IPS-18c (cell line): Measurements from ENCODE around the gene PIR.

Experiments
- H3K4me3 ChIP-seq: 2 replicates; pipeline ENCODE4 v1.7.0; 2013; ENCODE audit warnings: low read depth, mild to moderate bottlenecking, low read length, moderate library complexity; ENCODE audit not compliant: insufficient read depth
- H3K9me3 ChIP-seq: one replicate; pipeline ENCODE4 v1.6.1; 2013; ENCODE audit warnings: mild to moderate bottlenecking, low read length, moderate library complexity; ENCODE audit not compliant: control insufficient read depth, insufficient read depth

The PIR gene

DNA sequence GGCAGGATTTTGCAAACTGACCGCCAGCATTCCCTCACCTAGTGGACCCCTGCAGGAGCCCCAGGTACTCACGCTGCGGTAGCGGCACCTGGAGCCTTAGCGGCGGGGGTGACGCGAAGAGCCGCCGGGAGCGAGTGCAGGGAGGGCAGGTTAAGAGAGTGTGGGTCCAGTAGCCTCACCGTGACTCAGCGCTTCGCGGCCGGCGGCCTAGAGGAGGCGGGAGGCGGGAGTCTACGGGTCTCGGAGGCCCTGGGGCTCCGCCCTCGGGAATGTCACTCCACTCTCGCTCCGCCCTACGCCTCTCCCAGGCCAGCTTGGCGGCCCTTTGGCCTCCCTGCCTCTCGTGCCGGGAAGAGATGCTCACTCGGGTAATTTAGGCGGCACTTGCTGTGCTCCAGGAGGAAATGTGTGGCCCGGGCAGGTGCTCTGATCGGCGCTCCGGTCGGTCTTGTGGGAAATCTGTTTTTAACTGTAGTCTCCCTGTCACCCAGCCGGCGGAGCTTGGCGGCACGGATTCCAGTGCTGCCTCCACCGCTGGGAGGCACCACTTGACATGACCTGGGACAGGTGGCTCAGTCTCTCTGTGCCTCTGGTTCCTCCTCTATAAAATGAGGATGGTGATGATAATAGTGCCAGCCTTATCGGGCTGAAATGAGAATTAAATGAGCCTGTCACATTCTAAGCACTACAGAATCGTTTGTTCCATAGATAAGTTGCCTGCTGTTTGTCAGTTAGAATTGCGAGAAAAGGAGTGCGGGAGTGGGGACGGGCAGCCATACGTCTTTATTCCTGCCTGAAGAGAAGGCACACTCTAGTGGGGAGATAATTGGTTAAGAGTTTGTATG is at the start of gene PIR:
PIR (minus strand) TSS at position 216 of the 845 bp plus-strand sequence. CDS start 2,076 bp downstream, outside the sequence.
- no peaks in the 10 kb centered on the region for H3K9me3 ChIP-seq
- H3K4me3 ChIP-seq = peak within 1 kb of the TSS; percentile 55

DNA sequence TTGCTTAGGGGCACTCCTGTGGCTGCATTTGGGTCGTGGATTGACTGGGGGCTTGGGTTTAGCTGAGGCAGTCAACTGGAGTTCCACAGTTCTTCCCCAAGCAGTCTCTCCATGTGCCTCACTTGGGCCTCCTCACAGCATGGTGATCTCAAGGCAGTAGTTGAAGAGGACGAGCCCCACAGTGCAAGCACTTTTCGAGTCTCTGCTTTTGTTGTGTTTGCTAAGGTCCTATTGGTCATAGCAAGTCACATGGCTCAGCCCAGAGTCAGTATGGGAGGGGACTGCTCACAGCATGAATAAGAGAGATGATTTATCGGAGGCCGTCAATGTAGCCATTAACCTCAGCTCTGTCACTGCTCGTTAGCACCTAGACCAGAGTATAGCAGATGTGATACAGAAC is 37.2 kb upstream of the PIR start:
- H3K9me3 ChIP-seq = no peaks in the 10 kb centered on the region
- H3K4me3 ChIP-seq = no peak overlapping the region

DNA sequence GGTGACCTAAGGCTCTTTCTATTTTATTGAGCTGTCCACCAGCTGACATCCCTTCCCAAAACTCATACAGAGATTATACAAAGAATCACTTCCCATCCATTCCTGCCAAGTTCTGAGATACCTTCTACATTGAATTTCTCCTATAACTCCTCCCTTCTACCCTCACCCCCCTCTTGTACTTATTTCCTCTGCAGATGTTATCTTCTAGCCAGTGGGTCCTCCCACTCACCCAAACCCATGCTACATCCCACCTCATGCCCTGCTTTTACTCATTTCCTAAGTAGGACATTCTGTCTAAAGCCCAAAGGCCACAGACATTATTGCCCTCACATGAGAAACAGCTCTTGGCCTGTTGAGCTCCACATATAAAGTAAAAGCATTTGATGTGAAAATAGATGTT is 36.0 kb upstream of the PIR start:
- no peak overlapping the region for H3K4me3 ChIP-seq
- H3K9me3 ChIP-seq = no peaks in the 10 kb centered on the region

DNA sequence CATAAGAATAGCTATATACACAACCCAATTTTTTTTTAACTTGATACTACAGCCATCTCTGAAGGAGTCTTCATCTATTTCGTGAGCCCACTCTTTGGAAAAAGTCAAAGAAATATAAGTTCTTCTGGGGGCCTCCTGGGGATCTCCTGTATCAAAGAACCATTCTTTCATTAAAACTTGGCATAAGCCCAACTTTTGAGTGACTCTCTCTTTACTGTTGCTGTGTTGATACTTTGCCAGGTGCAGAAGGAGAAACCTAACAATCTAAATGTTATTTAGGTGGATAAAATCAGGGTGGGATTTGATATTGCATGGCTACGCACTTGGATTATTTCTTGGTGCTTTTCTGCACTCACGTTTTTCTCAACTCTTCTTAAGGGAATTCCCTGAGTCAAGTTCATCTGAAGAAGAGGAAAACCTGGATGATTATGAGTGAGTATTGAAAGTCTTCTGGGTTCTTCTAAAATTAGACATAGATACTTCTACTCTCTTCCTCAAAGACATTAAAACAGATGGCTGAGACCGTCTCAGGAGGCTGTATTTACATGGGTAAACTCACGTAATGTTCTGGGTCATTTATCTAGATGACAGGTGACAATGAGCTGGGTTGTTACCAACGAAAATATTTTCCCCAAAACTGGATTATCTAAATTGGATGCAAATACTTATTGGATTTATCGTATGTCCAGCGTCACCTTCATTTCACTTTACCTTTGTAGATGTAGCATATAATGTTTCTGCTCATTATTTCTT is 32.7 kb upstream of the PIR start:
- H3K9me3 ChIP-seq = no peaks in the 10 kb centered on the region

DNA sequence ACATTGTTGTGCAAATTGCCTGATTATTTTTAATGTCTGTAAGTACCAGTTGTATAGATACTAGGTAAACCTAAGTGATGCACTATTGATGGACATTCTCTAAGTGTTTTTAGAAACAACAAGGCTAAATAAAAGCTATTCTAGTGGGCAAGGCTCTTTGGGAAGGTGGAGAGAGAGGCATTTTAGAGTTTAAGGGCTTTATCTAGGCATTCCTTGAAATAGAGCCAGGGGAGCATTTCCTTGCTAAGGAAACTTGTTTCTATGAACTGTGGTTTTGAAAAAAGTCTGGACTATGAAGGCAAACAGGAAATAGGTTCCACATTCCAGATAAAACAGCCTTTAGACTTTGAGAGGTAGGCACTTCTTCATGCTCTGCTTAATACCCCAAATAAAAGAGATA is 31.3 kb upstream of the PIR start:
- Histone ChIP-seq H3K9me3 (no peaks in the 10 kb centered on the region), H3K4me3 (no peak overlapping the region)

More for the DNA sequence above, 32.7 kb upstream of the PIR start:
- H3K4me3 ChIP-seq = no peak overlapping the region

DNA sequence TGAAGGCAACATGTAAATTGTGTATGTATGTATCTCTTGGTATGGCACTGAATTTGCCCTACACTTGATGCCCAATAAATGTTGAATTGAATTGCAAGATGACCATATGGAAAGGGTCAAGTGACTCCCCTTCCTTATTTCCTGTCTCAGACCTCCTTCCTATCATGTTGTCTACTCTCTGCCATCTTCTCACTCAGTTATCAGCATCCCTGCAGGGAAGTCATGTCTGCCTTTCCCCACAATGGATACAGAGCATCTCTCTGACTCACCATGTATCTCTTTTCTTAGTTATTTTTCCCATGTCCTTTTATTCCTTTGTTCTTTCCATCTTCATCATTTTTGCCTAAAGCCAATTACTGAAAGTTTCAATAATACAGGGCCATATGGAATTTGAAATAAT is 30.0 kb upstream of the PIR start:
- Histone ChIP-seq H3K4me3 (no peak overlapping the region), H3K9me3 (no peaks in the 10 kb centered on the region)

DNA sequence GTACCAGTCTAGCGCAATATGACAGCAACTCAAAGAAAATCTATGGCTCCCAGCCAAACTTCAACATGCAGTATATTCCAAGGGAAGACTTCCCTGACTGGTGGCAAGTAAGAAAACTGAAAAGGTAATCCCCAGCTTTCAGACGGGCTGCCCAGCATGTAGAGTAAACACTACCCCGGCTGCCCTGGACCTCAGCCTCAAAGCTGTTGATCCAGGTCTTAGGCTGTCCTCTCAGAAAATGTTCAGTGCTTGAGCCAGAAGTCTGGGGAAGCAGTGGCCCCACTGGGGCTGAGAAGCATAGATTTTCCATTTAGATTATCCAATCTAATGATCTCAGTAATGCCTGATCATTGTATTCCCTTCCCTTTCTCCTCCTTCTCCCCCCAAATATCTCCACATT is 29.3 kb upstream of the PIR start:
- Histone ChIP-seq H3K9me3 (no peaks in the 10 kb centered on the region), H3K4me3 (no peak overlapping the region)

DNA sequence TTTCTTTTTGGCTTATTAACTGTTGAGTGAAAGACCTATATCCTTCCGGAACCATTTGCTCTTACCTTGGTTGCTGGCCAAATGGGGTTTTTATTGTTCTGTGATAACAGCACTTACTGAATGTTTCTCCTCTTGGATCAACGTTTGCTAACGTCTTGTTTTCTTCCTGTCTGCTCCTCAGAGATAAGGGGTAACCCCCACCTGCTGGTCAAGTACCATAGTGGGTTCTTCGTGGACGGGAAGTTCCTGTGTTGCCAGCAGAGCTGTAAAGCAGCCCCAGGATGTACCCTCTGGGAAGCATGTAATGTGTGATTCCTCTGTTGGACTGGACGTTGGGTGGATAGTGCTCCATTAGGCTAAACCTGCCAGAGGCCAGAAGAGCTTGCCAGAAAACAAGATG is 22.8 kb upstream of the PIR start:
- Histone ChIP-seq H3K4me3 (no peak overlapping the region), H3K9me3 (no peaks in the 10 kb centered on the region)

DNA sequence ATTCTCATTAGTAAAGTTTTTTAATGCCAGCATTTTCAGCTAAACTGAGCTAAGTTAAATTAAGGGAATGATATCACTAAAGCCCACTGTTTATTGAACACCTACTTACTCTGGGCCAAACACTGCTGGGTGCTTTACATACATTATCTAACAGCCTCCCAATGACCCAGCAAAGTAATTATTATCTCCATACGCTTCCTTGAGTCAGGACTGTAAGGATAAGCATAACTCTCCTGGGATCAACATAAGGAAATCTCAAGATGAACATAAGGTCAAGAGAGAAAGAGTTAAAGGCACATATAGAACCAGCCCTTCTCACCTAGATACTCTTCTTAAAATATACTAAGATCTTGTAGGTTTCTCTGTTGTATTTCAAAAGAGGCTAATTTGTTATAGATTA is 21.1 kb upstream of the PIR start:
- no peak overlapping the region for H3K4me3 ChIP-seq
- no peaks in the 10 kb centered on the region for H3K9me3 ChIP-seq

DNA sequence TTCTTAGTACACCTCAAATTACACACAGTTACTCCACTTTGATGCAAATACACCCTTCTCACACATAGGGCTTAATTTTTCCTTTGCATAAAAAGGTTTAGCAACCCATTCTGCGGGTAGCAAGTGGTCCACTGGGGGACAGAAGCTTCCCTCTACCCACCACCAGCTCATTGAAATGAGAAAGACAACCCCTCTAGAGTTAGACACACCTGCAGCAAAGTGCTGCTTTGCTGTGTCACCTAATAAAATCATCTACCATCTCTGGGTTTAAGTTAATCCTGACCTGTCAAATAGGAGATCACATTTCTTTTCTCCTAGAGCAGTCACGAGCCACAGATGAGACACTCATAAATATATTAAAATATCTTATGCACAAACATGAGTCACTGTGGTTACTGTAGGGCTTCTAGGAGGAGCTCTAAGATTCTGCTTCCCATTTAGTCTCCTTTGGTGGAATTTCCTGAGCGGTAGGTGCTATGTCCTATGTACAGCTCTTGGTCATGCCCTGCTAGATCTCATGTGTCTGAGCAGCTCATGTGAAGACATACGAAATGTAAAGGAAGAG is 19.4 kb upstream of the PIR start:
- no peaks in the 10 kb centered on the region for H3K9me3 ChIP-seq
- H3K4me3 ChIP-seq = no peak overlapping the region

DNA sequence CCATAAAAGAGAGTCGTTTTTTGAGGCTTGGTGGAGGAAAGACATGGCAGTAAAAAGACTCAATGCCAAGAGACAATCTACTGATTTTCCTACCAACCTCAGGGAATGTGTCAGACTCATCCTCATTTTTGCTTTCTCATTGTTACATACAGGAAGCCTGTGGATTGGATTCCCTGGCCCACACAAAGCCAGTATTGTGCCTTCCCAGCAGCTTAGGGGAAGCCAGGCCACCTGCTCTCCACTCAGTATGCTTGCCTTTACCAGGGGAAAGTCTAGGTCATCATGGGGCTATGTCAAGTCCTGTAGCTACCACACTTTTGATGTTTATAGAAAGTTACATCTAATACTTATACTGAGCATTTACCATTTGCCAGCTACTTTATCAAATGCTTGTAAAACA is 18.4 kb upstream of the PIR start:
- no peak overlapping the region for H3K4me3 ChIP-seq
- H3K9me3 ChIP-seq = no peaks in the 10 kb centered on the region

DNA sequence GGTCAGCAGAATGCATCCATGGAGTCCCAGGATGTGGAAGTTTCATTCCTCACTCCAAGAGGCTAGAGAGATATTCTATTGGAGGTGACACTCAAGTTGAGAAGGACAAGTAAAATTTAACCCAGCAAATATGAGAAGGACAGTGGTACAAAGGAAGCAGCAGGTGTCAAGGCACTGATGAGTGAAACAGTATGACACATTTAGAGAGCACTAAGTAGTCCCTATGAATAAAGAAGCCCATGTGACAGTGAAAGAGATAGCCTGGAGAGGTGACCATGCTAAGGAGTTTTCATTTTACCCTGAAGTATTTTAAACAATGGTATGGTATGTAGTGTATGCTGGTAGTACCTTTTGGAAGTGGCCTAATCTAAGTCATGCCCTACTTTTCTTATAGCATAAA is 16.7 kb upstream of the PIR start:
- H3K9me3 ChIP-seq = no peaks in the 10 kb centered on the region
- H3K4me3 ChIP-seq = no peak overlapping the region

DNA sequence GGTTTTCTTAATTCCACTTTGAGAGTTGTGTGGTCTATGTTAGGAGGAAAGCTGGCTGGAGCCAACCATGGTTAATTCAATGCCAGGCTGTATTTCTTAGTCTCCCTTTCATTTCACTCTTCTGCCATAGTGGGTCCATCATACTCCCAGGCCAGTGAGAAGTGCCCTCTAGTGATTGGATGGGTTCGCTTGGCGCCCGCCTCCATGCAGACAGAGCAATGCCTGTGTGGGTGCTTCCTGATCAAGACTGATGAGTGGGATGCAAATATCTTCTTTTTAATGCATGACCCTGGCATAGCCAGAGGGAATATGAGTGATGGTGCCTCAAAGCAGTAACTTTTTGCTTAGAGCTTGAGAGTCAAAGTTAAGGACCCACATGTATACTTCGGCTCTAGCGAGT is 13.9 kb upstream of the PIR start:
- H3K4me3 ChIP-seq = no peak overlapping the region
- no peaks in the 10 kb centered on the region for H3K9me3 ChIP-seq

DNA sequence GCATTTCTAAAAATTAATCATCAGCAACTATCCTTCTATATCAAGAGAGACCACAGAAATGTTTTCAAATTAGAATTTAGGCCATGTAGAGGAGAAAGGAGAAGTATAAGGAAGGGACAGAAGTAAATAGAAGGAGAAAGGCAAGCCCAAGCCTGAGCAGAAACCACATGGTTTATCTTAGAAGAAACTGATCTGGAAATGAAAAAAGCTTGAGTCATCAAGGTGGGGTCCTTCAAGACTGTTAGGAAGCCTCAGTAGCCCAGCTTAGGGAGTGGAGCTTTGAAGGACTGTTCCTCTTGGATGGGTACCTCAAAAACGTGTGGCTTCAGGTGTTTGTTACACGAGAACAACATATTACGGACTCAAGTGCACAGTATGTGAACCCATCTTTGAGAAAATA is 12.0 kb upstream of the PIR start:
- Histone ChIP-seq H3K4me3 (no peak overlapping the region), H3K9me3 (no peaks in the 10 kb centered on the region)

DNA sequence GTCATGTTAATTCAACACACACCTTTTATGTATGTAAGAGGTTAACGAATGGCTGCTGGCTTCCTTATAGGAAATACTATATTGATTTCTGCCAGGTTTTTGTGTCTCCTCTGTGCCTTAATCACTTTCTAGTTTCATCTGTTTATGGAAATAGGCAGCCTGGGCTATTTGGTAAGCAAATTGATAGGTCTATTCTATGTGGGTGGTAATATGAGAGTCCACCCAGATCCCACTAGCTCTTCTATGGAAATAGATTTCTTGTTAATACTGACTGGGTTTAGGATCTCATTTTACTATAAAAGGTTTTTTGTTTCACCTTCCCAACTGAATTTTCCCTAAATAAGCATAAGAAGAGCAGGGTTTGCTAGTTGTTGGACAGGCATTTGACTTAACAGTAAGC is 11.5 kb upstream of the PIR start:
- H3K9me3 ChIP-seq = no peaks in the 10 kb centered on the region
- no peak overlapping the region for H3K4me3 ChIP-seq

DNA sequence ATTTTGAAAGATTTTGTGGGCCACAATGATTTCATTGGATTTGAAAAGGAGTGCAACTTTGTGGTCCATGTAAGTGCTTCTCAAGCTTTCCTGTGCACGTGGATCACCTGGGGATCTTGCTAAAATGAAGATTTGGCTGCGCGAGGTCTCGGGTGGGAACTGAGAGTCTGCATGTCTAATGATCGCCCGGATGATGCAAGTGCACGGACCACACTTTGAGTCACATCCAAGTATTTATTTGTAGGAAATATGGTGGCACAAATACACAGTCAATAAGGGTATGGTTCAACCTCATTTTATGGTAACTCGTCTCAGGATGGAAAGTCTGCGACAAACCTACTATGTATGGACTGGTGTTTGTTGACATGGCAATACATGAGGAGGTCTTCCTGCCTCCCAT is 8.4 kb upstream of the PIR start:
- H3K4me3 ChIP-seq = no peak overlapping the region
- H3K9me3 ChIP-seq = no peaks in the 10 kb centered on the region

DNA sequence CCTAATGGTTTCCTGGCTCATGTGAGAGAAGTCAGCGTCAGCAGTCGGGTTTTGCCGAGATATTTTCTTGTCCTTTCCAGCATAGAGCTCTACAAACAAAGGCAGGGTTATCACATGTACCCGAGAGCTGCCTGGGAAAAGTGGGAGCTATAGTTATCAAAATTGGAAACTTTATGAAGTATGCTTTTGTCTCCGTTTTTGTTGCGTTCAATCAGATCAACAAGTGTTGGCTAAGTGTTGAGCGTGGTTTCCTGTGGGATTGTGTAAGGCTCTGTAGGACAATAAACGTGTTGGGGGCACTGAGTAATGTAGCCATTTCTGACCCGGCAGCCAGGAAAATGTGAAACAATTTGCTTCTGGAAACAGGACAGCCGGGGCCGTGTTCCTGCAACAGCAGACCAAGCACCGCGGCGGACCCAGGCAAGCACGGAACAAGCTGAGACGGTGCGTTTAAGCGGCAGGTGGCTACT is 7.4 kb upstream of the PIR start, which contains the start of gene BMX:
BMX (plus strand) TSS at position 311 of the 470 bp plus-strand sequence. CDS start 7,547 bp downstream, outside the sequence.
- Histone ChIP-seq H3K4me3 (no peak within 1 kb of the TSS), H3K9me3 (no peaks in the 10 kb centered on the region)

DNA sequence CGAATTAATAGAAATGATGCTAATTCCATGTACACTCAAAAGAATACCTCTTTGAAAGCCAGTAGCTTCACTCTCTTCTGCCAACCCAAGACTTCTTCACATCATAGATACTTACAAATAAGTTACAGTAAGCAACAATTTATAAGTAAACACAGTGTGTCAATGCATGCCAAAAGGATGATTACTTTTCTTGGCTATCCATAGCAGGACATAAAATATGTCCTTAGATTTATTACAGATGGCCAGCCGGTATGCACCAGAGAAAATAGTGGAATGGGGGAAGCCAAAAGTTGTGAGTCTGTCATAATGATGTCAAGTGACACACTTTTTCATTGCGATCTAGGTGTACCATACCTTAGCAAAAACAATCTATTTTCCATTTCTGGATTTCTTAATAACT is 6.8 kb upstream of the PIR start:
- no peak overlapping the region for H3K4me3 ChIP-seq

More for the DNA sequence above, 6.8 kb upstream of the PIR start:
- no peaks in the 10 kb centered on the region for H3K9me3 ChIP-seq
